Cerebellar nuclear complex (tissue), 1 donor: ENCODE data around the gene SNX30.
A peak's percentile ranks its signal among the peaks of the same experiment; 100 is the strongest.

Source experiments
- DNase-seq, 2 experiments: peaks; one replicate each; lab custom pipeline; 2025; lab: John Stamatoyannopoulos, UW

SNX30 gene

GRCh38 chr9:112858625-112859147 is 108.1 kb downstream of the SNX30 start:
- no peak for DNase-seq

- DNase-seq, result no peak
These were observed 109.9 kb downstream of the SNX30 start for GRCh38 chr9:112860451-112860850.

GRCh38 chr9:112861155-112861554 is 110.6 kb downstream of the SNX30 start:
- DNase-seq, result no peak

- DNase-seq, result no peak
These were observed 111.3 kb downstream of the SNX30 start for GRCh38 chr9:112861638-112862555.

GRCh38 chr9:112863214-112863613 is 112.7 kb downstream of the SNX30 start:
- no peak for DNase-seq

- no peak for DNase-seq
These were observed 113.2 kb downstream of the SNX30 start for GRCh38 chr9:112863746-112864145.

GRCh38 chr9:112864403-112864802 is 113.8 kb downstream of the SNX30 start:
- no peak for DNase-seq

GRCh38 chr9:112864982-112865381 is 114.4 kb downstream of the SNX30 start:
- DNase-seq, result no peak

- DNase-seq, result no peak
These were observed 116.2 kb downstream of the SNX30 start for GRCh38 chr9:112866662-112867274.

GRCh38 chr9:112867275-112867991 is 116.9 kb downstream of the SNX30 start:
- no peak for DNase-seq

- no peak for DNase-seq
These were observed 117.9 kb downstream of the SNX30 start for GRCh38 chr9:112868461-112868860.

GRCh38 chr9:112869041-112869529 is 118.5 kb downstream of the SNX30 start:
- DNase-seq, result no peak

GRCh38 chr9:112869917-112870316 is 119.4 kb downstream of the SNX30 start:
- no peak for DNase-seq

- DNase-seq, result peak in 1 of 2 experiments; percentile 6
These were observed 120.0 kb downstream of the SNX30 start for GRCh38 chr9:112870556-112870955.

- no peak for DNase-seq
These were observed 121.5 kb downstream of the SNX30 start for GRCh38 chr9:112872019-112872418.

- DNase-seq, result no peak
These were observed 123.3 kb downstream of the SNX30 start for GRCh38 chr9:112873773-112874405.

GRCh38 chr9:112878752-112879151 is 128.2 kb downstream of the SNX30 start:
- no peak for DNase-seq

- DNase-seq, result no peak
These were observed 130.1 kb downstream of the SNX30 start for GRCh38 chr9:112880650-112881049.

- DNase-seq, result no peak
These were observed 130.8 kb downstream of the SNX30 start for GRCh38 chr9:112881331-112881730.

- DNase-seq, result no peak
These were observed 133.5 kb downstream of the SNX30 start for GRCh38 chr9:112884101-112884500.

- no peak for DNase-seq
These were observed 134.2 kb downstream of the SNX30 start for GRCh38 chr9:112884721-112885120.

- no peak for DNase-seq
These were observed 134.8 kb downstream of the SNX30 start for GRCh38 chr9:112885324-112885723.
